K562 (cell line): Measurements from ENCODE around the gene MYO5C. TPM values are rescaled to one million over a fixed set of nuclear protein-coding genes. Genes with fewer than 3 reads are reported as not detected.

ENCODE experiments used
- ATAC-seq: fragments of 200-7000 bp; cut with Tn5 transposase; 3 replicates; pipeline ENCODE4 v1.9.1; 2020; ENCODE audit warnings: moderate library complexity
- BruUV-seq: library from RNA; stranded (reverse); fragments of 400-500 nt; replicated peaks from 2 replicates; lab custom pipeline; 2021; lab: Mats Ljungman, UMichigan
- CTCF ChIA-PET: fragments of 300-600 bp; formaldehyde crosslinking; extraction: SDS; loops from one replicate; lab custom pipeline; 2021; ENCODE audit warnings: low intra/inter-chr PET ratio; lab: Yijun Ruan, JAX
- POLR2A ChIA-PET: fragments of 300-600, 350-650 bp; sonication (Branson Sonifier 250); formaldehyde crosslinking; extraction: SDS; loops from one replicate; lab custom pipeline; 2021; ENCODE audit warnings: antibody characterized with exemption, inconsistent platforms; lab: Yijun Ruan, JAX
- DNase-seq, 4 experiments: peaks; one replicate each; pipeline versions ENCODE4 v3.0.0 to v3.0.0-alpha.2; 2011 to 2018; ENCODE audit warnings: low spot score in 3 of 4, mixed read lengths in 3 of 4; ENCODE audit errors: extremely low read depth in 1 of 4
- FAIRE-seq: peaks from 2 replicates; lab custom pipeline; 2011; peaks lifted over from hg19 to GRCh38; lab: Jason Lieb, UNC
- H2AFZ ChIP-seq: 2 replicates; pipeline ENCODE4 v1.6.0; 2011; ENCODE audit warnings: low read depth, low read length, control low read depth, inconsistent platforms
- H3K27ac ChIP-seq: fragments of 200-600 bp; 3 replicates; pipeline ENCODE4 v1.8.0; 2011; ENCODE audit warnings: low read depth, mild to moderate bottlenecking, control low read depth, inconsistent platforms, low read length, moderate library complexity, mixed read lengths; ENCODE audit errors: extremely low read depth
- H3K27me3 ChIP-seq, 2 experiments: fragments of 300-600 bp in 1 of 2; 2 replicates in 1 of 2; 3 replicates in 1 of 2; pipeline versions ENCODE4 v1.6.0 to v1.8.0; 2011; ENCODE audit warnings: inconsistent platforms in 2 of 2, low read length in 2 of 2, mild to moderate bottlenecking in 1 of 2, mixed read lengths in 1 of 2, moderate library complexity in 1 of 2; ENCODE audit not compliant: control insufficient read depth in 2 of 2, insufficient read depth in 2 of 2
- H3K36me3 ChIP-seq: fragments of 300-600 bp; 3 replicates; pipeline ENCODE4 v1.8.0; 2011; ENCODE audit warnings: mild to moderate bottlenecking, low read length, inconsistent platforms; ENCODE audit not compliant: control insufficient read depth, insufficient read depth
- H3K4me1 ChIP-seq, 2 experiments: fragments of 200-600 bp in 1 of 2; replicated peaks in 1 of 2; 2 replicates in 1 of 2; 3 replicates in 1 of 2; pipeline versions ENCODE4 v1.5.1 to v1.8.0; 2011; ENCODE audit warnings: inconsistent platforms in 2 of 2, low read length in 2 of 2, mild to moderate bottlenecking in 1 of 2, mixed read lengths in 1 of 2, moderate library complexity in 1 of 2; ENCODE audit not compliant: control insufficient read depth in 2 of 2, insufficient read depth in 2 of 2
- H3K4me2 ChIP-seq: 2 replicates; pipeline ENCODE4 v1.6.1; 2011; ENCODE audit warnings: low read length, control low read depth, inconsistent platforms, mixed read lengths; ENCODE audit not compliant: insufficient read depth
- H3K4me3 ChIP-seq: fragments of 200-600 bp; sonication (generic), shearing (Covaris generic); 2 replicates; pipeline ENCODE4 v1.5.1; 2016; ENCODE audit warnings: control low read depth, inconsistent platforms
- H3K79me2 ChIP-seq: fragments of 200-600 bp; 3 replicates; pipeline ENCODE4 v1.8.0; 2011; ENCODE audit warnings: low read length, inconsistent platforms; ENCODE audit not compliant: control insufficient read depth, insufficient read depth
- H3K9ac ChIP-seq, 2 experiments: 2 replicates each; pipeline versions ENCODE4 v1.6.0 to v1.6.1; 2011; ENCODE audit warnings: low read depth in 2 of 2, low read length in 2 of 2, control low read depth in 1 of 2, inconsistent platforms in 1 of 2, mild to moderate bottlenecking in 1 of 2, mixed read lengths in 1 of 2; ENCODE audit not compliant: insufficient read depth in 1 of 2
- H3K9me1 ChIP-seq: one replicate; pipeline ENCODE4 v1.6.0; 2011; ENCODE audit warnings: inconsistent platforms, mild to moderate bottlenecking, low read length, moderate library complexity; ENCODE audit not compliant: control insufficient read depth, insufficient read depth
- H3K9me3 ChIP-seq: replicated peaks from 2 replicates; pipeline ENCODE4 v1.5.1; 2011; ENCODE audit warnings: low read depth, low read length, inconsistent platforms; ENCODE audit not compliant: control insufficient read depth, insufficient read depth
- H4K20me1 ChIP-seq: replicated peaks from 2 replicates; pipeline ENCODE4 v1.6.1; 2011; ENCODE audit warnings: low read length, inconsistent platforms, mixed read lengths; ENCODE audit not compliant: control insufficient read depth, insufficient read depth
- HDAC1 ChIP-seq, 2 experiments: fragments of 450-650 bp; IDR thresholded peaks; 2 replicates each; pipeline ENCODE4 v1.6.1; 2016 to 2017; ENCODE audit warnings: inconsistent platforms in 1 of 2, mild to moderate bottlenecking in 1 of 2, moderate library complexity in 1 of 2
- HMGXB4 ChIP-seq: sonication (generic); formaldehyde crosslinking; IDR thresholded peaks from 2 replicates; pipeline ENCODE4 v1.8.1; 2023; ENCODE audit warnings: mild to moderate bottlenecking, missing genetic modification reagents
- NR2C1 ChIP-seq, 2 experiments: fragments of 450-650 bp; IDR thresholded peaks; 2 replicates each; pipeline ENCODE4 v1.6.1; 2017; ENCODE audit warnings: mild to moderate bottlenecking in 2 of 2, antibody characterized with exemption in 1 of 2, inconsistent platforms in 1 of 2, missing compliant biosample characterization in 1 of 2, missing genetic modification characterization in 1 of 2
- RERE ChIP-seq: sonication (generic); formaldehyde crosslinking; IDR thresholded peaks from 2 replicates; pipeline ENCODE4 v1.8.0; 2023; ENCODE audit warnings: missing genetic modification reagents, mild to moderate bottlenecking, borderline replicate concordance
- ZNF740 ChIP-seq, 3 experiments: fragments of 200-800 bp in 1 of 3; sonication (Bioruptor generic) in 1 of 3; sonication (generic) in 1 of 3; formaldehyde crosslinking in 1 of 3; IDR thresholded peaks; 2 replicates each; pipeline versions ENCODE4 v1.6.1 to v1.8.0; 2016 to 2022; ENCODE audit warnings: mild to moderate bottlenecking in 2 of 3, missing compliant biosample characterization in 2 of 3, missing genetic modification characterization in 2 of 3, missing genetic modification reagents in 1 of 3
- WGBS: fragments of 100-300 bp; shearing (Covaris generic); methylation state at CpG from one replicate; pipeline ENCODE4 v1.1.6; 2016; ENCODE audit warnings: low coverage, mixed read lengths; ENCODE audit not compliant: insufficient coverage; ENCODE audit errors: missing lambda C conversion rate; 5-methylcytosine and 5-hydroxymethylcytosine counted together
- in situ Hi-C: fragments of 300-500 bp; cut with MboI; formaldehyde crosslinking; loops from 4 replicates; pipeline ENCODE4 v1.15.0; 2018; ENCODE audit warnings: inconsistent platforms, mixed read lengths
- intact Hi-C: fragments of 100-400 bp; cut with micrococcal nuclease; formaldehyde crosslinking; loops from 2 replicates; pipeline ENCODE4 v1.14.2; 2022
- polyA plus RNA-seq, 8 experiments: library from polyadenylated mRNA; depleted of rRNA in 4 of 8; stranded (reverse) in 5 of 8; unstranded in 3 of 8; fragments of >200 nt; fragmentation: Nextera tagmentation in 2 of 8; fragmentation: Illumina TruSeq in 1 of 8; extraction: Ambion mirVana in 2 of 8; extraction: Trizol in 1 of 8; gene quantifications; 2 replicates each; pipeline versions ENCODE4 v1.2.1 to v1.2.3, GENCODE V29; 2011 to 2014; ENCODE audit warnings: inconsistent platforms in 1 of 8, missing spikeins in 1 of 8
- total RNA-seq, 7 experiments: library from RNA; depleted of rRNA in 6 of 7; stranded (reverse); fragments of >200 nt in 6 of 7; fragmentation: Illumina TruSeq in 2 of 7; extraction: Trizol in 2 of 7; gene quantifications; 2 replicates each; pipeline versions ENCODE4 v1.2.1 to v1.2.3, GENCODE V29; 2011 to 2021; ENCODE audit warnings: low replicate concordance in 1 of 7
- TF ChIP-seq, protein P1 (sequence below): sonication (generic); IDR thresholded peaks from 2 replicates; pipeline ENCODE4 v1.6.1; 2016
- TF ChIP-seq, protein P2 (sequence below): fragments of 250-450 bp; sonication (Bioruptor Pico); IDR thresholded peaks from 2 replicates; pipeline ENCODE4 v1.4.0; 2020

Gene MYO5C
- total and polyA plus RNA-seq, 9 of the 15 experiments (the other 6 are each of a cell fraction or from before 2014, with no cell fraction given) = 0.01 to 0.24 TPM; not detected in 7

- POLR2A ChIA-PET = no interaction called here
- no peak overlapping the region for H3K27ac ChIP-seq
- H3K27me3 ChIP-seq = peaks cover 7 to 61% of the 10 kb centered on the region in 2 experiments; a peak in 4 of 5 replicates
- no peaks in the 10 kb centered on the region for H3K36me3 ChIP-seq
- no TSS peak for BruUV-seq
- no peaks in the 10 kb centered on the region; the same call in 1 of the 2 replicates for H4K20me1 ChIP-seq
- DNase-seq (no peak), ATAC-seq (no peak), FAIRE-seq (no peak)
- H3K4me3 ChIP-seq = no peak overlapping the region
- 0% methylated on average over 11 of the region's 11 CpGs for WGBS
- H3K4me1 ChIP-seq = no peaks in the 10 kb centered on the region
- CTCF ChIA-PET = interaction anchor here (0.8 kb wide), 1 partner anchor 237 kb away, joined by 3 read pairs; no protein-coding TSS in a partner anchor
- intact Hi-C loops = no loop called here
- no peaks in the 10 kb centered on the region for H3K9me1 ChIP-seq
- no peak overlapping the region for H2AFZ ChIP-seq
- in situ Hi-C loops = no loop called here
- H3K9me3 ChIP-seq = no peaks in the 10 kb centered on the region
- H3K79me2 ChIP-seq = no peaks in the 10 kb centered on the region
- TF ChIP-seq NR2C1 (IDR thresholded peaks at IDR 0.05) (no peak), NR2C1 (tag; IDR thresholded peaks at IDR 0.05) (no peak), RERE (CRISPR knock-in tag) (no peak), HMGXB4 (CRISPR knock-in tag) (no peak), ZNF740 (CRISPR knock-in tag; IDR thresholded peaks at IDR 0.05) (no peak), ZNF740 (tag; IDR thresholded peaks at IDR 0.05) (no peak), HDAC1 (IDR thresholded peaks at IDR 0.05) (no peak)
- TF ChIP-seq, protein P1, sequence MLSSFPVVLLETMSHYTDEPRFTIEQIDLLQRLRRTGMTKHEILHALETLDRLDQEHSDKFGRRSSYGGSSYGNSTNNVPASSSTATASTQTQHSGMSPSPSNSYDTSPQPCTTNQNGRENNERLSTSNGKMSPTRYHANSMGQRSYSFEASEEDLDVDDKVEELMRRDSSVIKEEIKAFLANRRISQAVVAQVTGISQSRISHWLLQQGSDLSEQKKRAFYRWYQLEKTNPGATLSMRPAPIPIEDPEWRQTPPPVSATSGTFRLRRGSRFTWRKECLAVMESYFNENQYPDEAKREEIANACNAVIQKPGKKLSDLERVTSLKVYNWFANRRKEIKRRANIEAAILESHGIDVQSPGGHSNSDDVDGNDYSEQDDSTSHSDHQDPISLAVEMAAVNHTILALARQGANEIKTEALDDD = no peak
- TF ChIP-seq, protein P2, sequence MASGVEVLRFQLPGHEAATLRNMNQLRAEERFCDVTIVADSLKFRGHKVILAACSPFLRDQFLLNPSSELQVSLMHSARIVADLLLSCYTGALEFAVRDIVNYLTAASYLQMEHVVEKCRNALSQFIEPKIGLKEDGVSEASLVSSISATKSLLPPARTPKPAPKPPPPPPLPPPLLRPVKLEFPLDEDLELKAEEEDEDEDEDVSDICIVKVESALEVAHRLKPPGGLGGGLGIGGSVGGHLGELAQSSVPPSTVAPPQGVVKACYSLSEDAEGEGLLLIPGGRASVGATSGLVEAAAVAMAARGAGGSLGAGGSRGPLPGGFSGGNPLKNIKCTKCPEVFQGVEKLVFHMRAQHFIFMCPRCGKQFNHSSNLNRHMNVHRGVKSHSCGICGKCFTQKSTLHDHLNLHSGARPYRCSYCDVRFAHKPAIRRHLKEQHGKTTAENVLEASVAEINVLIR (CRISPR knock-in tag) = no peak
- TF ChIP-seq, all 486 proteins: peak for 0
- Histone ChIP-seq H3K4me2 (no peak overlapping the region), H3K9ac (no peak overlapping the region)
Observed at GRCh38 chr15:52280326-52281084, 15.1 kb downstream of the MYO5C start.
